K562 (cell line): ENCODE results near the gene VAMP8. TPM values are rescaled to one million over a fixed set of nuclear protein-coding genes. Genes with fewer than 3 reads are reported as not detected.

Experiments used
- ATAC-seq: fragments of 200-7000 bp; cut with Tn5 transposase; 3 replicates; pipeline ENCODE4 v1.9.1; 2020; ENCODE audit warnings: moderate library complexity
- BruUV-seq: library from RNA; stranded (reverse); fragments of 400-500 nt; replicated peaks from 2 replicates; lab custom pipeline; 2021; lab: Mats Ljungman, UMichigan
- CTCF ChIA-PET: fragments of 300-600 bp; formaldehyde crosslinking; extraction: SDS; loops from one replicate; lab custom pipeline; 2021; ENCODE audit warnings: low intra/inter-chr PET ratio; lab: Yijun Ruan, JAX
- POLR2A ChIA-PET: fragments of 300-600, 350-650 bp; sonication (Branson Sonifier 250); formaldehyde crosslinking; extraction: SDS; loops from one replicate; lab custom pipeline; 2021; ENCODE audit warnings: antibody characterized with exemption, inconsistent platforms; lab: Yijun Ruan, JAX
- DNase-seq, 4 experiments: peaks; one replicate each; pipeline versions ENCODE4 v3.0.0 to v3.0.0-alpha.2; 2011 to 2018; ENCODE audit warnings: low spot score in 3 of 4, mixed read lengths in 3 of 4; ENCODE audit errors: extremely low read depth in 1 of 4
- FAIRE-seq: peaks from 2 replicates; lab custom pipeline; 2011; peaks lifted over from hg19 to GRCh38; lab: Jason Lieb, UNC
- H2AFZ ChIP-seq: 2 replicates; pipeline ENCODE4 v1.6.0; 2011; ENCODE audit warnings: low read depth, low read length, control low read depth, inconsistent platforms
- H3K27ac ChIP-seq: fragments of 200-600 bp; 3 replicates; pipeline ENCODE4 v1.8.0; 2011; ENCODE audit warnings: low read depth, mild to moderate bottlenecking, control low read depth, inconsistent platforms, low read length, moderate library complexity, mixed read lengths; ENCODE audit errors: extremely low read depth
- H3K27me3 ChIP-seq, 2 experiments: fragments of 300-600 bp in 1 of 2; 2 replicates in 1 of 2; 3 replicates in 1 of 2; pipeline versions ENCODE4 v1.6.0 to v1.8.0; 2011; ENCODE audit warnings: inconsistent platforms in 2 of 2, low read length in 2 of 2, mild to moderate bottlenecking in 1 of 2, mixed read lengths in 1 of 2, moderate library complexity in 1 of 2; ENCODE audit not compliant: control insufficient read depth in 2 of 2, insufficient read depth in 2 of 2
- H3K36me3 ChIP-seq: fragments of 300-600 bp; 3 replicates; pipeline ENCODE4 v1.8.0; 2011; ENCODE audit warnings: mild to moderate bottlenecking, low read length, inconsistent platforms; ENCODE audit not compliant: control insufficient read depth, insufficient read depth
- H3K4me1 ChIP-seq, 2 experiments: fragments of 200-600 bp in 1 of 2; replicated peaks in 1 of 2; 2 replicates in 1 of 2; 3 replicates in 1 of 2; pipeline versions ENCODE4 v1.5.1 to v1.8.0; 2011; ENCODE audit warnings: inconsistent platforms in 2 of 2, low read length in 2 of 2, mild to moderate bottlenecking in 1 of 2, mixed read lengths in 1 of 2, moderate library complexity in 1 of 2; ENCODE audit not compliant: control insufficient read depth in 2 of 2, insufficient read depth in 2 of 2
- H3K4me2 ChIP-seq: 2 replicates; pipeline ENCODE4 v1.6.1; 2011; ENCODE audit warnings: low read length, control low read depth, inconsistent platforms, mixed read lengths; ENCODE audit not compliant: insufficient read depth
- H3K4me3 ChIP-seq: fragments of 200-600 bp; sonication (generic), shearing (Covaris generic); 2 replicates; pipeline ENCODE4 v1.5.1; 2016; ENCODE audit warnings: control low read depth, inconsistent platforms
- H3K79me2 ChIP-seq: fragments of 200-600 bp; 3 replicates; pipeline ENCODE4 v1.8.0; 2011; ENCODE audit warnings: low read length, inconsistent platforms; ENCODE audit not compliant: control insufficient read depth, insufficient read depth
- H3K9ac ChIP-seq, 2 experiments: 2 replicates each; pipeline versions ENCODE4 v1.6.0 to v1.6.1; 2011; ENCODE audit warnings: low read depth in 2 of 2, low read length in 2 of 2, control low read depth in 1 of 2, inconsistent platforms in 1 of 2, mild to moderate bottlenecking in 1 of 2, mixed read lengths in 1 of 2; ENCODE audit not compliant: insufficient read depth in 1 of 2
- H3K9me1 ChIP-seq: one replicate; pipeline ENCODE4 v1.6.0; 2011; ENCODE audit warnings: inconsistent platforms, mild to moderate bottlenecking, low read length, moderate library complexity; ENCODE audit not compliant: control insufficient read depth, insufficient read depth
- H3K9me3 ChIP-seq: replicated peaks from 2 replicates; pipeline ENCODE4 v1.5.1; 2011; ENCODE audit warnings: low read depth, low read length, inconsistent platforms; ENCODE audit not compliant: control insufficient read depth, insufficient read depth
- H4K20me1 ChIP-seq: replicated peaks from 2 replicates; pipeline ENCODE4 v1.6.1; 2011; ENCODE audit warnings: low read length, inconsistent platforms, mixed read lengths; ENCODE audit not compliant: control insufficient read depth, insufficient read depth
- ARNT ChIP-seq, 2 experiments: fragments of 450-650 bp; IDR thresholded peaks; 2 replicates each; pipeline ENCODE4 v1.6.1; 2016; ENCODE audit warnings: mild to moderate bottlenecking in 1 of 2
- FOXP1 ChIP-seq: sonication (generic); formaldehyde crosslinking; IDR thresholded peaks from 2 replicates; pipeline ENCODE4 v1.8.0; 2022; ENCODE audit warnings: mild to moderate bottlenecking, missing genetic modification reagents
- MAFK ChIP-seq: IDR thresholded peaks from 2 replicates; pipeline ENCODE4 v1.6.1; 2011; ENCODE audit warnings: low read length, improper control_type of control experiment
- NFATC3 ChIP-seq: fragments of 450-650 bp; IDR thresholded peaks from 2 replicates; pipeline ENCODE4 v1.6.1; 2017; ENCODE audit warnings: mild to moderate bottlenecking
- NR2F6 ChIP-seq: fragments of 450-650 bp; formaldehyde crosslinking; IDR thresholded peaks from 2 replicates; pipeline ENCODE4 v1.4.0; 2020; ENCODE audit warnings: mild to moderate bottlenecking
- SUPT5H ChIP-seq: fragments of 450-650 bp; IDR thresholded peaks from 2 replicates; pipeline ENCODE4 v1.6.1; 2016
- WGBS: fragments of 100-300 bp; shearing (Covaris generic); methylation state at CpG from one replicate; pipeline ENCODE4 v1.1.6; 2016; ENCODE audit warnings: low coverage, mixed read lengths; ENCODE audit not compliant: insufficient coverage; ENCODE audit errors: missing lambda C conversion rate; 5-methylcytosine and 5-hydroxymethylcytosine counted together
- in situ Hi-C: fragments of 300-500 bp; cut with MboI; formaldehyde crosslinking; loops from 4 replicates; pipeline ENCODE4 v1.15.0; 2018; ENCODE audit warnings: inconsistent platforms, mixed read lengths
- intact Hi-C: fragments of 100-400 bp; cut with micrococcal nuclease; formaldehyde crosslinking; loops from 2 replicates; pipeline ENCODE4 v1.14.2; 2022
- polyA plus RNA-seq, 8 experiments: library from polyadenylated mRNA; depleted of rRNA in 4 of 8; stranded (reverse) in 5 of 8; unstranded in 3 of 8; fragments of >200 nt; fragmentation: Nextera tagmentation in 2 of 8; fragmentation: Illumina TruSeq in 1 of 8; extraction: Ambion mirVana in 2 of 8; extraction: Trizol in 1 of 8; gene quantifications; 2 replicates each; pipeline versions ENCODE4 v1.2.1 to v1.2.3, GENCODE V29; 2011 to 2014; ENCODE audit warnings: inconsistent platforms in 1 of 8, missing spikeins in 1 of 8
- total RNA-seq, 7 experiments: library from RNA; depleted of rRNA in 6 of 7; stranded (reverse); fragments of >200 nt in 6 of 7; fragmentation: Illumina TruSeq in 2 of 7; extraction: Trizol in 2 of 7; gene quantifications; 2 replicates each; pipeline versions ENCODE4 v1.2.1 to v1.2.3, GENCODE V29; 2011 to 2021; ENCODE audit warnings: low replicate concordance in 1 of 7
- TF ChIP-seq, protein P1 (sequence below), 3 experiments: fragments of 200-800 bp in 1 of 3; fragments of 250-450 bp in 1 of 3; fragments of 450-650 bp in 1 of 3; sonication (Bioruptor Pico) in 1 of 3; sonication (Bioruptor generic) in 1 of 3; formaldehyde crosslinking in 1 of 3; IDR thresholded peaks; 2 replicates each; pipeline versions ENCODE4 v1.6.1 to v1.8.0; 2016 to 2022; ENCODE audit warnings: mild to moderate bottlenecking in 2 of 3, missing genetic modification characterization in 2 of 3, missing compliant biosample characterization in 1 of 3, moderate library complexity in 1 of 3
- TF ChIP-seq, protein P2 (sequence below): fragments of 250-450 bp; sonication (Bioruptor Pico); IDR thresholded peaks from 2 replicates; pipeline ENCODE4 v1.5.0; 2020; ENCODE audit warnings: mild to moderate bottlenecking

The VAMP8 gene
- total and polyA plus RNA-seq, 9 of the 15 experiments (the other 6 are each of a cell fraction or from before 2014, with no cell fraction given) = 107 to 571 (median 248) TPM

DNA sequence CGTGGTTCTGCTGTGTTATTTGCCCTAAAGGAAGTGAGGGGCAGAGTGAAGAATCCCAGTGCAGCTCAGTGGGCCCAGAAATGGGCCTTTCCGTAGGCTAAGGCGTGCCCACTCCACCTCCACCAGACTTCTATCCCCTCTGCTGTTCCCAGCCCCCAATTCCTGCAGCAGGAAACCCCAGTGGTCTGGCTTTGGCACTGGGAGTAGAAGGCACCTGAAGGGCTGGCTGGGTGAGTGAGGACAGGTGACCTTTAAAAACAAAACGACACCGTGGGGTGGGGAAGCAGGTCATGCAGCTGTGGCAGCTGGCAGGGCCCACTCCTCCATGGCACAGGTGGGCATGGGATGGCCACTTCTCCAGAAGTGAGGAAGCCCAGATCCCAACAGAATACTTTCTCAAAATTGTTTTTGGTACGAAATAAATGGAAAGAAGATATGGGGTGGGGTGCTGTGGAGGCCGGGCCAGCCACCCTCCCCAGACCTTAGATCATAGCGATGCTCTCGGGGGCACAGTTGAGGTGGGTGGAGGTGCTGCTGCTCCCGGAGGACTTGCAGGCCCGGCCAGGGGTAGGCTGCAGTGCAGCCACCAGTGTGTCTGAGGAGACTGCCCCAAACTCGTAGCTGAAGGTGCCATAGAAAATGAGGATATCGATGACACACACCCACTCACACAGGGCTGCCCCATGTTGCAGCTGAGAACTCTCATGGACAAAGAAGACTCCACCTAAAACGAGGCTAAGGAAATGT is 21.4 kb downstream of the VAMP8 start:
- WGBS = 82% methylated on average over 14 of the region's 14 CpGs
- ChIA-PET POLR2A (interaction anchor here (0.6 to 4.5 kb wide), 3 partner anchors 8 to 129 kb away, joined by 3 to 25 read pairs (median 4); no protein-coding TSS in a partner anchor), CTCF (no interaction called here)
- FAIRE-seq = no peak
- Histone ChIP-seq H3K27ac (no peak overlapping the region), H2AFZ (no peak overlapping the region), H3K4me3 (no peak overlapping the region), H3K36me3 (peaks cover 28% of the 10 kb centered on the region; the same call in 2 of the 3 replicates), H3K4me2 (no peak overlapping the region), H3K9me3 (no peaks in the 10 kb centered on the region), H3K9me1 (no peaks in the 10 kb centered on the region), H3K27me3 (no peaks in the 10 kb centered on the region), H3K79me2 (peaks cover 42% of the 10 kb centered on the region), H3K9ac (peak overlapping the region in 1 of 2 experiments; percentile 31; a peak in 1 of 4 replicates), H3K4me1 (peaks cover 7 to 42% of the 10 kb centered on the region in 2 experiments; a peak in 4 of 5 replicates), H4K20me1 (no peaks in the 10 kb centered on the region)
- BruUV-seq = no TSS peak
- intact Hi-C loops (no loop called here), in situ Hi-C loops (no loop called here)
- no peak for ATAC-seq
- 0 out of 2 replicates have a peak, but pooled peaks have one; percentile 5 for TF ChIP-seq SUPT5H
- no peak for TF ChIP-seq MAFK
- no peak for TF ChIP-seq NFATC3
- no peak for TF ChIP-seq NR2F6 (CRISPR knock-in tag)
- TF ChIP-seq, protein P1, sequence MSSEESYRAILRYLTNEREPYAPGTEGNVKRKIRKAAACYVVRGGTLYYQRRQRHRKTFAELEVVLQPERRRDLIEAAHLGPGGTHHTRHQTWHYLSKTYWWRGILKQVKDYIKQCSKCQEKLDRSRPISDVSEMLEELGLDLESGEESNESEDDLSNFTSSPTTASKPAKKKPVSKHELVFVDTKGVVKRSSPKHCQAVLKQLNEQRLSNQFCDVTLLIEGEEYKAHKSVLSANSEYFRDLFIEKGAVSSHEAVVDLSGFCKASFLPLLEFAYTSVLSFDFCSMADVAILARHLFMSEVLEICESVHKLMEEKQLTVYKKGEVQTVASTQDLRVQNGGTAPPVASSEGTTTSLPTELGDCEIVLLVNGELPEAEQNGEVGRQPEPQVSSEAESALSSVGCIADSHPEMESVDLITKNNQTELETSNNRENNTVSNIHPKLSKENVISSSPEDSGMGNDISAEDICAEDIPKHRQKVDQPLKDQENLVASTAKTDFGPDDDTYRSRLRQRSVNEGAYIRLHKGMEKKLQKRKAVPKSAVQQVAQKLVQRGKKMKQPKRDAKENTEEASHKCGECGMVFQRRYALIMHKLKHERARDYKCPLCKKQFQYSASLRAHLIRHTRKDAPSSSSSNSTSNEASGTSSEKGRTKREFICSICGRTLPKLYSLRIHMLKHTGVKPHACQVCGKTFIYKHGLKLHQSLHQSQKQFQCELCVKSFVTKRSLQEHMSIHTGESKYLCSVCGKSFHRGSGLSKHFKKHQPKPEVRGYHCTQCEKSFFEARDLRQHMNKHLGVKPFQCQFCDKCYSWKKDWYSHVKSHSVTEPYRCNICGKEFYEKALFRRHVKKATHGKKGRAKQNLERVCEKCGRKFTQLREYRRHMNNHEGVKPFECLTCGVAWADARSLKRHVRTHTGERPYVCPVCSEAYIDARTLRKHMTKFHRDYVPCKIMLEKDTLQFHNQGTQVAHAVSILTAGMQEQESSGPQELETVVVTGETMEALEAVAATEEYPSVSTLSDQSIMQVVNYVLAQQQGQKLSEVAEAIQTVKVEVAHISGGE (CRISPR knock-in tag; IDR thresholded peaks at IDR 0.05) = no peak
- TF ChIP-seq ARNT (IDR thresholded peaks at IDR 0.05) = no peak
- TF ChIP-seq FOXP1 (CRISPR knock-in tag) = no peak
- TF ChIP-seq, protein P2, sequence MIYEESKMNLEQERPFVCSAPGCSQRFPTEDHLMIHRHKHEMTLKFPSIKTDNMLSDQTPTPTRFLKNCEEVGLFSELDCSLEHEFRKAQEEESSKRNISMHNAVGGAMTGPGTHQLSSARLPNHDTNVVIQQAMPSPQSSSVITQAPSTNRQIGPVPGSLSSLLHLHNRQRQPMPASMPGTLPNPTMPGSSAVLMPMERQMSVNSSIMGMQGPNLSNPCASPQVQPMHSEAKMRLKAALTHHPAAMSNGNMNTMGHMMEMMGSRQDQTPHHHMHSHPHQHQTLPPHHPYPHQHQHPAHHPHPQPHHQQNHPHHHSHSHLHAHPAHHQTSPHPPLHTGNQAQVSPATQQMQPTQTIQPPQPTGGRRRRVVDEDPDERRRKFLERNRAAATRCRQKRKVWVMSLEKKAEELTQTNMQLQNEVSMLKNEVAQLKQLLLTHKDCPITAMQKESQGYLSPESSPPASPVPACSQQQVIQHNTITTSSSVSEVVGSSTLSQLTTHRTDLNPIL (CRISPR knock-in tag) = no peak
- DNase-seq = no peak
